ENCODE measurements around the gene PNPLA8. TPM values are rescaled to one million over a fixed set of nuclear protein-coding genes. Genes with fewer than 3 reads are reported as not detected.

PNPLA8 gene
- polyA plus RNA-seq, 3 donors = 10.2 to 80.0 (median 55.5) TPM

DNA sequence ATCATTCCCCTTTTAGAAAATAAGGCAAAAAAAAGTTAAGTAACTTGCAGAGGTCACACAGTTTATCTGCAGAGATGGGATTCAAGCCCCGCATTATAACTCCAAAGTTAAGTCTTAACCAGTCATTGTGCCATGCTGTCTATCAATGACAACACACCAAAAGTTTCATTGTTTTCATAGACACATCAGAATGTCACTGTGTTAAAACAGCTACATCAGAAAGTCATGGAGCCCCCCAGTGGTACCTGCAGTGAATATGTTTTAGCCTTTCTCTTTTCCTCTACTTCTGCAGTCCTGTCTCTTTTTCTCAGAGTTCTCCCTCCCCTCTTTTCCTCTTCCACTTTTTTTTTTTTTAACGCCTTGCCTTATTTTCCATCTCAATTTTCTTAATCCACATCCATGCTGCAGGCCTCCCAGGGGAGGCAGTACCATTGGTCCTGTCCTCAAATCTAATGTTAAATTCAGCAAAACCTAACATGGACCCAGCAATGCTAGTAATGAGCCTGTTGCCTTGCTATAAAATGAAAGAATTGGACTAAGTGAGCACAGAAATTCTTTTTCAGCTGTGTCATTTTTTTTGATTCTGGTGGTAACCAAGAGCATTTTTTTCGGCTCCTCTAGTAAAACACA, 65.9 kb downstream of the PNPLA8 start:
- peaks cover 0 to 2% (median 0%) of the 10 kb centered on the region in 7 donors for H3K9me3 Mint-ChIP-seq

DNA sequence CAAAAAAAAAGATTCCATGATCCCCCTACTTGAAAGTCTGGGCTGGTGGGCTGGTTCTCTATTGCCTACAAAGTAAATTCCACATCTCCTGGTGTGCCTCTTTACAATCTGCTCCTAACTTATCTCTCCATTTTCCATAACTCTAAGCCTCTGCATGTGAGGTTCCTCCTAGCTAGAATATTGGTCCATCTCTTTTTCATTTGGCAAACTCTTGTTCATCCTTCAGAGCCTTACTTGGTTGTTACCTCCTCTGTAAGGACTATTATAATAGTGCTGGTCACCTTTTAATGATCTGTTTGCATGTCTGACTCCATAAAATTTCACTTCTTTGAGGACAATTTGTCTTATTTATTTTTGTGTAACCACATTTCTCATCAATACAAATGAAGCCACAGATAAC, 68.1 kb downstream of the PNPLA8 start:
- H2AFZ ChIP-seq (ENCODE audit: insufficient read depth, low read depth, low read length, poor library complexity, severe bottlenecking) = no peak overlapping the region
- no peak overlapping the region for H3K4me2 ChIP-seq (replicated peaks; ENCODE audit: extremely low read depth, low read length, poor library complexity, severe bottlenecking)
- H3K9me3 ChIP-seq (replicated peaks in 1 of 2; ENCODE audit: control insufficient read depth in 1 of 2, insufficient read depth in 1 of 2, low read length in 2 of 2) = peaks cover 0 to 19% of the 10 kb centered on the region in 2 donors
- H3K4me3 ChIP-seq (replicated peaks in 1 of 3; ENCODE audit: low read depth in 2 of 3, low read length in 3 of 3) = no peak overlapping the region
- H3K79me2 ChIP-seq (ENCODE audit: insufficient read depth, low read length) = no peaks in the 10 kb centered on the region
- no peak for DNase-seq
- peak overlapping the region in 1 of 2 donors; percentile 74 for H3K4me3 Mint-ChIP-seq
- H4K20me1 ChIP-seq (ENCODE audit: insufficient read depth, low read length) = no peaks in the 10 kb centered on the region
- no peak overlapping the region for H3K9ac ChIP-seq (ENCODE audit: insufficient read depth, low read length, poor library complexity, severe bottlenecking)
- peaks cover 0 to 4% (median 2%) of the 10 kb centered on the region in 7 donors for H3K9me3 Mint-ChIP-seq
- H3K27me3 ChIP-seq (ENCODE audit: control insufficient read depth in 2 of 2, insufficient read depth in 2 of 2, low read length in 2 of 2) = peaks cover 58 to 73% of the 10 kb centered on the region in 2 donors
- H3K27ac ChIP-seq (ENCODE audit: low read depth in 1 of 2, low read length in 2 of 2) = no peak overlapping the region
- H3K36me3 Mint-ChIP-seq = peaks cover 0 to 3% of the 10 kb centered on the region in 2 donors
- peaks cover 66 to 81% (median 77%) of the 10 kb centered on the region in 3 donors for H3K27me3 Mint-ChIP-seq (ENCODE audit: low read depth in 3 of 3)
- H3K27ac Mint-ChIP-seq = no peak overlapping the region
- intact Hi-C loops (cut with micrococcal nuclease) = no loop called here
- no peaks in the 10 kb centered on the region for H3K36me3 ChIP-seq (replicated peaks in 1 of 2; ENCODE audit: control insufficient read depth in 1 of 2, insufficient read depth in 2 of 2, low read length in 2 of 2)
- TF ChIP-seq, protein P1, sequence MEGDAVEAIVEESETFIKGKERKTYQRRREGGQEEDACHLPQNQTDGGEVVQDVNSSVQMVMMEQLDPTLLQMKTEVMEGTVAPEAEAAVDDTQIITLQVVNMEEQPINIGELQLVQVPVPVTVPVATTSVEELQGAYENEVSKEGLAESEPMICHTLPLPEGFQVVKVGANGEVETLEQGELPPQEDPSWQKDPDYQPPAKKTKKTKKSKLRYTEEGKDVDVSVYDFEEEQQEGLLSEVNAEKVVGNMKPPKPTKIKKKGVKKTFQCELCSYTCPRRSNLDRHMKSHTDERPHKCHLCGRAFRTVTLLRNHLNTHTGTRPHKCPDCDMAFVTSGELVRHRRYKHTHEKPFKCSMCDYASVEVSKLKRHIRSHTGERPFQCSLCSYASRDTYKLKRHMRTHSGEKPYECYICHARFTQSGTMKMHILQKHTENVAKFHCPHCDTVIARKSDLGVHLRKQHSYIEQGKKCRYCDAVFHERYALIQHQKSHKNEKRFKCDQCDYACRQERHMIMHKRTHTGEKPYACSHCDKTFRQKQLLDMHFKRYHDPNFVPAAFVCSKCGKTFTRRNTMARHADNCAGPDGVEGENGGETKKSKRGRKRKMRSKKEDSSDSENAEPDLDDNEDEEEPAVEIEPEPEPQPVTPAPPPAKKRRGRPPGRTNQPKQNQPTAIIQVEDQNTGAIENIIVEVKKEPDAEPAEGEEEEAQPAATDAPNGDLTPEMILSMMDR (IDR thresholded peaks at IDR 0.05) = no peak
- peaks cover 7 to 17% of the 10 kb centered on the region in 2 donors for H3K4me1 ChIP-seq (ENCODE audit: control insufficient read depth in 1 of 2, insufficient read depth in 2 of 2, low read length in 2 of 2)
- H3K4me1 Mint-ChIP-seq = peaks cover 8% of the 10 kb centered on the region

More for the DNA sequence above, 65.9 kb downstream of the PNPLA8 start:
- Histone ChIP-seq H4K20me1 (ENCODE audit: insufficient read depth, low read length) (no peaks in the 10 kb centered on the region), H3K4me3 (replicated peaks in 1 of 3; ENCODE audit: low read depth in 2 of 3, low read length in 3 of 3) (no peak overlapping the region), H3K27me3 (ENCODE audit: control insufficient read depth in 2 of 2, insufficient read depth in 2 of 2, low read length in 2 of 2) (peaks cover 40 to 54% of the 10 kb centered on the region in 2 donors), H3K79me2 (ENCODE audit: insufficient read depth, low read length) (no peaks in the 10 kb centered on the region), H3K4me2 (replicated peaks; ENCODE audit: extremely low read depth, low read length, poor library complexity, severe bottlenecking) (no peak overlapping the region), H3K36me3 (replicated peaks in 1 of 2; ENCODE audit: control insufficient read depth in 1 of 2, insufficient read depth in 2 of 2, low read length in 2 of 2) (no peaks in the 10 kb centered on the region), H3K27ac (ENCODE audit: low read depth in 1 of 2, low read length in 2 of 2) (no peak overlapping the region), H3K9ac (ENCODE audit: insufficient read depth, low read length, poor library complexity, severe bottlenecking) (no peak overlapping the region), H3K9me3 (replicated peaks in 1 of 2; ENCODE audit: control insufficient read depth in 1 of 2, insufficient read depth in 1 of 2, low read length in 2 of 2) (peaks cover 0 to 14% of the 10 kb centered on the region in 2 donors), H2AFZ (ENCODE audit: insufficient read depth, low read depth, low read length, poor library complexity, severe bottlenecking) (no peak overlapping the region), H3K4me1 (ENCODE audit: control insufficient read depth in 1 of 2, insufficient read depth in 2 of 2, low read length in 2 of 2) (peaks cover 7 to 15% of the 10 kb centered on the region in 2 donors)
- intact Hi-C loops (cut with micrococcal nuclease) = no loop called here
- H3K4me3 Mint-ChIP-seq = no peak overlapping the region
- WGBS (ENCODE audit: insufficient coverage) = 100% methylated on average over 1 of the region's 3 CpGs
- peaks cover 51 to 60% (median 58%) of the 10 kb centered on the region in 3 donors for H3K27me3 Mint-ChIP-seq (ENCODE audit: low read depth in 3 of 3)
- TF ChIP-seq, protein P1 (IDR thresholded peaks at IDR 0.05) = peak; percentile 16
- H3K27ac Mint-ChIP-seq = no peak overlapping the region
- H3K4me1 Mint-ChIP-seq = peaks cover 4% of the 10 kb centered on the region
- peaks cover 0 to 3% of the 10 kb centered on the region in 2 donors for H3K36me3 Mint-ChIP-seq
- no peak for DNase-seq
